Brain microvascular endothelial cell (primary cell): ENCODE data around the gene AFM.

ENCODE experiments used
- DNase-seq: peaks from one replicate; pipeline ENCODE4 v3.0.0-alpha.2; 2020
- H3K27ac ChIP-seq: fragments of 250-450 bp; sonication (Bioruptor Pico); 2 replicates; pipeline ENCODE4 v1.5.1; 2020; ENCODE audit warnings: mild to moderate bottlenecking, moderate library complexity
- H3K27me3 ChIP-seq: fragments of 250-450 bp; sonication (Bioruptor Pico); replicated peaks from 2 replicates; pipeline ENCODE4 v1.5.1; 2020; ENCODE audit warnings: mild to moderate bottlenecking
- H3K36me3 ChIP-seq: fragments of 250-450 bp; sonication (Bioruptor Pico); replicated peaks from 2 replicates; pipeline ENCODE4 v1.5.1; 2020; ENCODE audit warnings: mild to moderate bottlenecking
- H3K4me3 ChIP-seq: 2 replicates; pipeline ENCODE4 v1.5.1; 2011; ENCODE audit warnings: low read depth, mild to moderate bottlenecking, control low read depth, low read length, moderate library complexity
- CTCF ChIP-seq: IDR thresholded peaks from 2 replicates; pipeline ENCODE4 v1.5.1; 2011; ENCODE audit warnings: low read depth, mild to moderate bottlenecking, moderate library complexity, low read length, control low read depth, inconsistent platforms; ENCODE audit errors: missing control alignments
- in situ Hi-C: cut with HindIII; loops from 2 replicates; pipeline ENCODE4 v1.10.0; 2017; ENCODE audit warnings: low sequenced_read_pairs, low pct_ligation_motif_present

The AFM gene, protein sequence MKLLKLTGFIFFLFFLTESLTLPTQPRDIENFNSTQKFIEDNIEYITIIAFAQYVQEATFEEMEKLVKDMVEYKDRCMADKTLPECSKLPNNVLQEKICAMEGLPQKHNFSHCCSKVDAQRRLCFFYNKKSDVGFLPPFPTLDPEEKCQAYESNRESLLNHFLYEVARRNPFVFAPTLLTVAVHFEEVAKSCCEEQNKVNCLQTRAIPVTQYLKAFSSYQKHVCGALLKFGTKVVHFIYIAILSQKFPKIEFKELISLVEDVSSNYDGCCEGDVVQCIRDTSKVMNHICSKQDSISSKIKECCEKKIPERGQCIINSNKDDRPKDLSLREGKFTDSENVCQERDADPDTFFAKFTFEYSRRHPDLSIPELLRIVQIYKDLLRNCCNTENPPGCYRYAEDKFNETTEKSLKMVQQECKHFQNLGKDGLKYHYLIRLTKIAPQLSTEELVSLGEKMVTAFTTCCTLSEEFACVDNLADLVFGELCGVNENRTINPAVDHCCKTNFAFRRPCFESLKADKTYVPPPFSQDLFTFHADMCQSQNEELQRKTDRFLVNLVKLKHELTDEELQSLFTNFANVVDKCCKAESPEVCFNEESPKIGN

DNA sequence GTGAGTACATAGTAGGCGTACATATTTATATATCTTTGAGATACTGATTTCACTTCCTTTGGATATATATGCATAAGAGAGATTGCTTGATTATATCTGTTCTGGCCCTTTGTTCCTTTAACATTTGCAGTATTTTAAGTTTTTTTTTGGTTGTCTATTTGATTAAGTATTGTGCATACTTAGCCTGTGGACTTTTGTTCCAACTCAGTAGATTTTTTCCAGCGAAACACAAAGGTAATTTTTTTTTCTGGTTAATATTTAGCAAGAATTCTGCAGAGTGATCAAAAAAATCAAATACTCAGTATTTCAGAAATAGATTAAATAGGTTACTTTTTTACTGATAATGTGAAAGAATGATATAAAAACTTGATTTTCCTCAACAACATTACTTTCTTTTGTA lies at the start of gene AFM:
AFM (plus strand) TSS at position 388 of the 400 bp plus-strand sequence. CDS start 31 bp downstream, outside the sequence.
- no peaks in the 10 kb centered on the region for H3K36me3 ChIP-seq
- TF ChIP-seq CTCF, result no peak
- in situ Hi-C loops, result no loop called here

DNA sequence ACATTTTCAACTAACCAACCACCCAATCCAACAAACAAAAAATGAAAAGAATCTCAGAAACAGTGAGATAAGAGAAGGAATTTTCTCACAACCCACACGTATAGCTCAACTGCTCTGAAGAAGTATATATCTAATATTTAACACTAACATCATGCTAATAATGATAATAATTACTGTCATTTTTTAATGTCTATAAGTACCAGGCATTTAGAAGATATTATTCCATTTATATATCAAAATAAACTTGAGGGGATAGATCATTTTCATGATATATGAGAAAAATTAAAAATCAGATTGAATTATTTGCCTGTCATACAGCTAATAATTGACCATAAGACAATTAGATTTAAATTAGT lies 49.8 kb upstream of the AFM start:
- Histone ChIP-seq H3K27ac (no peak overlapping the region), H3K36me3 (no peaks in the 10 kb centered on the region), H3K27me3 (no peaks in the 10 kb centered on the region), H3K4me3 (no peak overlapping the region)
- in situ Hi-C loops, result no loop called here
- no peak for TF ChIP-seq CTCF
- no peak for DNase-seq

More for the DNA sequence above, at the start of gene AFM:
- H3K27me3 ChIP-seq, result no peaks in the 10 kb centered on the region
- H3K27ac ChIP-seq, result no peak within 1 kb of the TSS
- H3K4me3 ChIP-seq, result no peak within 1 kb of the TSS
- DNase-seq, result no peak

- H3K4me3 ChIP-seq, result no peak overlapping the region
- in situ Hi-C loops, result no loop called here
- TF ChIP-seq CTCF, result no peak
- H3K36me3 ChIP-seq, result no peaks in the 10 kb centered on the region
- DNase-seq, result no peak
- no peak overlapping the region for H3K27ac ChIP-seq
- no peaks in the 10 kb centered on the region for H3K27me3 ChIP-seq
Observed at GRCh38 chr4:73432169-73433000, 49.2 kb upstream of the AFM start.

DNA sequence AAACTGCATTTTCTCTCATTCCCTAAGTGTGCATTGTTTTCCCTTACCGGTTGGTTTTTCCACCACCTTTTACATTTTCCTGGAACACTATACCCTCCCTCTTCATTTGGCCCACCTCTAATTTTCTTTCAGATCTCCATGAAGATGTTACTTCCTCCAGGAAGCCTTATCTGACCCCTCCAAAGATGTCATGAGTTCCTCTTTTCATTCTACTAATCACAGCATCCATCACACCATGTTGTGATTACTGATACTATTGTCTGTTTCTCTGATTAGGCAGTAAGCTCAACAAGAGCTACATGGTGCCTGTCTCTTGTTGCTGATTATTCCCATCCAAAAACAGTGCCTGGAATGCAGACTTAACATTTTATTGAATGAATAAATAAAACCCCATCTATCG lies 48.4 kb upstream of the AFM start:
- no peak for TF ChIP-seq CTCF
- H3K4me3 ChIP-seq, result no peak overlapping the region
- DNase-seq, result no peak
- H3K27me3 ChIP-seq, result no peaks in the 10 kb centered on the region
- no peak overlapping the region for H3K27ac ChIP-seq
- no peaks in the 10 kb centered on the region for H3K36me3 ChIP-seq
- in situ Hi-C loops, result no loop called here

DNA sequence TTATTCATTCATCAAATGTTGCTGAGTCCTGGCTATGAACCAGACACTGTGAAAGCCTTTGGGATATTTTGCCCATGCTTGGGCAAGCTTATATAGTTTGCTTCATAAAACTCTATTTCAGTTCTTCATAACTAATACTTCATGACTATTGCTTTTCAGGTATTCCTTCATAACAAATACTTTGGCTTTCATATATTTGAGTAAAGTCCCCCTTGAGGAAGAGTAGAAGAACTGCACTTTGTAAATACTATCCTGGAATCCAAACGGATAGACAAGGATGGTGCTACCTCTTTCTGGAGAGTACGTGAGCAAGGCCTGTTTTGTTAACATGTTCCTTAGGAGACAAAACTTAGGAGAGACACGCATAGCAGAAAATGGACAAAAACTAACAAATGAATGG lies 47.2 kb upstream of the AFM start:
- TF ChIP-seq CTCF, result peak; percentile 53
- Histone ChIP-seq H3K36me3 (no peaks in the 10 kb centered on the region), H3K27me3 (no peaks in the 10 kb centered on the region), H3K27ac (no peak overlapping the region), H3K4me3 (no peak overlapping the region)
- in situ Hi-C loops, result no loop called here
- no peak for DNase-seq
